Kasumi-1 (cell line): ENCODE results near the gene KRTAP2-2.
"Not testable (repeated sequence)": the region's sequence is repeated elsewhere in the genome, so short reads cannot be mapped to it uniquely, and the experiment has no call there.

ENCODE experiments used
- DNase-seq, 2 experiments: peaks; one replicate each; lab custom pipeline; 2025; lab: John Stamatoyannopoulos, UW

Gene KRTAP2-2

GRCh38 chr17:41064301-41064700, 9.3 kb upstream of the KRTAP2-2 start:
- DNase-seq = no peak

DNA sequence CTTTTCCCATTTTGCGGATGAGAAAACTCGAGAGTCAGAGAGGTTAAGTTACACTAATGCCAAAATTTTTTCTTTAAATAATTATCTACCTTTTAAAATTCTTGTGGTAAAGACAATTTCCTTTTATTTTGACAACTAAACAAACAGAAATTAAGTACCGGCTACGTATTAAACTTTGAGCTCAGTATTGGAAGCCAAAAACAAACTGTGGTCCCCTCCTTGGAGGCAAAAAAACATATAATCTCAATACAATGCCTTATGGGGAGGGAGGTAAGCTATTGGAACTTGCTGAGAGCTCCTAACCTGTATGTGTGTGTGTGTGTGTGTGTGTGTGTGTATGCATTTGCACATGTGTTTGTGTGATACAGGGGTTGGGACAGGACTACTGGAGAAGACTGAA, 8.4 kb upstream of the KRTAP2-2 start:
- DNase-seq = no peak

DNA sequence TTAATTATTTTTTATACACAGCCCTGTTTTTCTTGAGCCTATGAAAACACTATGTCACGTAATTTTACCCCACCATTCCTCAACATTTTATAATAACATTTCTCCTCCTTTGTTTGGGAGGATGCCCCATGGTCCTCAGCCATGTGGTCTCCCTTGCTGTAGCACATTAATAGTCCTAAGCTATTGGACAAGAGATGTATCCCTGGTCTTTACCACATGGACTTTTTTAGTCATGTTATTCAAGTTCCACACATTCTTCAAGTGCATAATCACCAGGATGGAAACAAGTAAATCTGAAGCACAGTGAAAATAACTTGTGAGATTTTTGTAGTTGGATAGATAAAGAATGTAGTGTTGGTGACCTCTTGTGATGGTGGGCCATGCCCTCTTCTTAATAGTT, 6.9 kb upstream of the KRTAP2-2 start:
- DNase-seq = no peak

DNA sequence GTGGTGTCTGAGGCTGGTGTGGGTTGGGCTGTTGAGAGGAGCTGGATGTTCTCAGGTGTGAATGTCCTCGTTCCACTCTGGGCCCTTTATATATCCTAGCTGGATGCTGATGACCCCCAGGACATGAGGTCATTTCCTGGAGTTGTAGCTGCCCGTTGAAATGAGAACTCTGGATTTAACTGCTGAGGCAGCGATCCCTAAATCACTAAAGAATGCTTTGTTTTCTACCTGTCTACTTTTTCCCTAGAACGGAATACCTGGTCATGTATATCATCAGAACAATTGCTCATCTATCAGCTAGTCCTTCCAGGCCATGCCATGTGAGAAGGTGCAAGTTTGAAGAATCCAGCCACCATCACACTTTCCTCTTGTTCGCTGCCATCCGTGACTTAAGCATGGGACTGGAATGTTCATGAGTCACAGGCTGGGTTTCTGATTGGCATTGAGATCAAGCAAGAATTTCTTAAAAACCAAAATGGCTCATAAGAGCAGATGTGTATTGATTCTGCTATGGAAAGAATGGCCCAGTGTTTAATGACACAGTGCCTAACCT, 5.1 kb upstream of the KRTAP2-2 start, which contains the start of gene KRTAP2-3:
Gene KRTAP2-3, minus strand, starts transcription at position 63 of the 553 bp plus-strand sequence. CDS start 64 bp downstream, outside the sequence.
- DNase-seq = no peak

DNA sequence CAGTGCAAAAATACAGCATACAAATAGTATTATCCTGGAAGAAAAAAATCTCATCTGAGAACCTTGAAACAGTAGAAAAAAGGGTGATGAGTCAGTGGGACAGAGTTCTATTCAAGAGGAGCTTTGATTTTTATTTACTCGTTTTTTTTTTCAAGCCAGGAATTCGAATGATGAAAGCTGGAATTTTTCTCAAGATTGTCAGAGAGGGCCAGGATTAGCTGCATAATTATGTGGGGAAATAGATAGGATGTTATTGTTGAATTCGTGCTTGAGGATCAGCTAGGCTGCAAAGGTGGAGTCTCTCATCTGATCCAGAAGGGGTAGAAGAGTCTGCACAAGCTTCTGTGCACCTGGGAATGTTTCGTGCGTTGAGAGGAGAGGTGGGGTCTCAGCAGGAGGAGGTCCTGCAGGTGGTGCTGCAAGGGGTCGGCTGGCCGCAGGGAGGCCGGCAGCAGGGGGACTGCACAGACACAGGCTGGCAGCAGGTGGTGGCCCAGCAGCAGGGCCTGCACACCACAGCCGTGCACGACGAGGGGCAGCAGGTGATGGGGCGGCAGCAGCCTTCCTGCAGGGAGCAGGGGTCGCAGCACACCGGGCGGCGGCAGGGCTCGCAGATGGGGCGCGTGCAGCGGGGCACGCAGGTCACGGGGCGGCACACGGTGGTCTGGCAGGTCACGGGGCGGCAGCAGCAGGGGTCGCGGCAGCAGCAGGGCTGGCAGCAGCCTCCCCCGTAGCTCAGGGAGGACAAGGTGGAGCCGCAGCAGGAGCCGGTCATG, 4.4 kb upstream of the KRTAP2-2 start:
- not testable (repeated sequence) for DNase-seq

DNA sequence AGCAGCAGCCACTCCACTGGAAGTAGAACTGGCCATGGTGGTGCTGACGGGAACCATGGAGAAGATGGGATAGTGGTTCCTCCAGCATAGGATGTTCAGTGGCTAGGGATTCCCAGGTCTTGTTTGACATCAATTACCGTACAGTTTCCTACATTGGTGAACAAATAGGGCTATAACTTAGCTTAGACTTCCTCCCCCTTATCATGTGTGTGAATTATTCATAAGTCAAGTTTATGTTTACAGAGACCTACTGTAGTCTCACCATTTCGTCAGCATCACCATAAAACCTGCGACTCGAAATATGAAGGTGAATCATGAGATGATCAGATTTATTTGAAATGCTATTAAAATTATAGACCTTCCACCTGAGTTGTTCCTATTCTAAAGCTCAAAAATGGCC, 3.7 kb upstream of the KRTAP2-2 start:
- DNase-seq = no peak

GRCh38 chr17:41057547-41057946, 2.5 kb upstream of the KRTAP2-2 start:
- no peak for DNase-seq

DNA sequence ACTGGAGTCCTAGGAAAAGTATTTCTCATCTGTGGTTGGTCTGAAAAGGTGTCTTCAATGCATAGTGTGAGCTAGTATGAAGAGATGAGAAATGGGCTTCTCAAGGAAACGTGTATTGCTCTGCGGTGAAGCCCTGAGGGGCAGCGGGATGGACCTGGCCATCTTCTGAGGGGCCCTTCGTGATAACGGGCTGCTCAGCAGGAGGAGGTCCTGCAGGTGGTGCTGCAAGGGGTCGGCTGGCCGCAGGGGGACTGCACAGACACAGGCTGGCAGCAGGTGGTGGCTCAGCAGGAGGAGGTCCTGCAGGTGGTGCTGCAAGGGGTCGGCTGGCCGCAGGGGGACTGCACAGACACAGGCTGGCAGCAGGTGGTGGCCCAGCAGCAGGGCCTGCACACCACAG, 474 bp downstream of the KRTAP2-2 start:
- DNase-seq = not testable (repeated sequence)

DNA sequence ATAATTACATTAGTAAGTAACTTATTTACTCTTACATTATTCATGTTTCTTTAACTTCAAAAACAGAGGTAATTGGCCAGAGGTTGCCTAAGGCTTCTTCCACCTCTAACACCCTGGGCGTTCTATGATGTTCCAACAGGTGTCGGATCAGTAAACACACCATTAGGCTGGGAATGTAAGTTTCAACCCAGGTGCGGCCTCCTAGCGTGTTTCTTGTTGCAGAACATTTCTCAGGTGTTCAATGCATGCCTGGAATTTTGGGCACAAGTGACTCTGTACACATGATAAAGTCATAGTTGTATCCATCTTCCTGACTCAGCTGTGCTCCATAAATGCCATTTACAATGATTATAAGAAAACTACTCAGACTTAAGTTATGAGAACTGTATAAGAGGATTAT, 1.0 kb downstream of the KRTAP2-2 start:
- no peak for DNase-seq

- no peak for DNase-seq
These were observed 2.5 kb downstream of the KRTAP2-2 start for GRCh38 chr17:41052566-41052965.

GRCh38 chr17:41049110-41049509, 5.9 kb downstream of the KRTAP2-2 start:
- DNase-seq = no peak

DNA sequence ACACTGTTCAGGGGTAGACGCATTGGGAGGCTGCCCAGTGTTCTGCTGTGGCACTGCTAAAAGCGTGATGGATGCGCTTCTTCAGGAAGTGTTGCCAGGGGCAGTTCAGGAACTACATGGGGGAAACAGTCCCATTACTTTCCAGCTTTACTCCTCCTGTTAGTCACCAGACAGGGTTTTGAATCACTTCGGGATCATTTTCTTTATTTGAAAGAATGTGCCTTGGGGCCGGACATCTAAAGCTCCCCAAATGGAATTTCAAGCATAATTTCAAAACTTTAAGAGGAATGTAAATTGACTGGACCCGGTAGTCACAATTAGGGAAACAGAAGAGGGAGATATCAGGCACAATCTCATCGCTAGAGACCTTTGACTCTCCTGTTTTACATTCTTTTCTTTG, 6.6 kb downstream of the KRTAP2-2 start:
- no peak for DNase-seq

- not testable (repeated sequence) for DNase-seq
These were observed 8.1 kb downstream of the KRTAP2-2 start, which contains the start of gene KRTAP2-1 for GRCh38 chr17:41046735-41047465. KRTAP2-1 (minus strand) TSS chr17:41047316; CDS start chr17:41047267, 49 bp downstream.

DNA sequence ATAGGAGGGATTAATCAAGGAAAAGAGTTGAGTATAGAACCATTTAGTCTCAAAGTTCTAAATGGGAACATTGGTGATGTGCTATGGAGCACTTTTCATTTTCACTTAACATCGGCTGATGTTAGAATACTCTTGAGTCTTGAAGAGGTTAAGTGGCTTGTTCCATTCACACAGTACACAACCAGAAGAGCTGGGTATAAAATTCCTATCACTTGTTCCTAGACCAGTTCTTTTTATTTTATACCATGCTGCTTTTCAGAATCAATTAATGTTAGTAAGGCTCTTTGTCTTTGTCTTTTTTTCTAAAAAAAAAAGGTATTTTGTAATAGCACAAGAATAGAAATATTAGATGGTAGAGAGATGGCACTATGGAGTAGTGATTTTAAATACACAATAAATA, 12.1 kb downstream of the KRTAP2-2 start:
- no peak for DNase-seq

DNA sequence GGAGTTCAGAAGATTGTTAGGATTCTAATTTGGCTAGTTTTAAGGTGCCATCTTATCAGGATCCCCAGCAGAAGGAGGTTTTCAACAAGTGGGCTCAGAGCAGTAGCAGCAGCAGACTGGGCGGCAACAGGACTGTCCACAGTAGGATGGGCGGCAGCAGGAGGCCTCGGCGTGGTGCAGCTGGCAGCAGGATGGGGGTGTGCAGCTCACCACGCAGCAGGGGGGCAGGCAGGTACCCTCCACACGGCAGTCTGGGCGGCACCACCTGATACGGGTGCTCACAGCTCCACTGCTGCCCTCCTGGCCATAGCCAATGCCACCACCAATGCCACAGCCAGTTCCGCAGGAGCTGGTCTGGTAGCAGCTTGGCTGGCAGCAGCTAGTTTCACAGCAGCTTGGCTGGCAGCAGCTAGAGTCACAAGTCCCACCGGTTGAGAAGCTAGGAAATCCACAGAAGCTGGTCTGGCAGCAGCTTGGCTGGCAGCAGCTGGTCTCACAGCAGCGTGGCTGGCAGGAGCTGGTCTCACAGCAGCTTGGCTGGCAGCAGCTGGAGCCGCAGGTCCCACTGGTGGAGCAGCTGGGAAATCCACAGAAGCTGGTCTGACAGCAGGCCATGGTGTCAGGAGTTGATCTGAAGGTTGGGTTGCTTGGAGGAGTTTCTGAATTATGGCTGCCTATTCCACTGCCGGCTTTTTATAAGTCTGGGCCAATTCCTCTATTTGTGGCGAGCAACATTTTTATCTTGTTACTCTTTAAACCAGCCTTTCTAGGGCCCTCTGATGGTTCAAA, 14.1 kb downstream of the KRTAP2-2 start, which contains the start of gene KRTAP1-1:
Gene KRTAP1-1, minus strand, starts transcription at position 668 of the 789 bp plus-strand sequence. Its CDS starts 53 bp downstream, at position 615.
- not testable (repeated sequence) for DNase-seq

GRCh38 chr17:41037853-41038350, 17.1 kb downstream of the KRTAP2-2 start:
- no peak for DNase-seq

DNA sequence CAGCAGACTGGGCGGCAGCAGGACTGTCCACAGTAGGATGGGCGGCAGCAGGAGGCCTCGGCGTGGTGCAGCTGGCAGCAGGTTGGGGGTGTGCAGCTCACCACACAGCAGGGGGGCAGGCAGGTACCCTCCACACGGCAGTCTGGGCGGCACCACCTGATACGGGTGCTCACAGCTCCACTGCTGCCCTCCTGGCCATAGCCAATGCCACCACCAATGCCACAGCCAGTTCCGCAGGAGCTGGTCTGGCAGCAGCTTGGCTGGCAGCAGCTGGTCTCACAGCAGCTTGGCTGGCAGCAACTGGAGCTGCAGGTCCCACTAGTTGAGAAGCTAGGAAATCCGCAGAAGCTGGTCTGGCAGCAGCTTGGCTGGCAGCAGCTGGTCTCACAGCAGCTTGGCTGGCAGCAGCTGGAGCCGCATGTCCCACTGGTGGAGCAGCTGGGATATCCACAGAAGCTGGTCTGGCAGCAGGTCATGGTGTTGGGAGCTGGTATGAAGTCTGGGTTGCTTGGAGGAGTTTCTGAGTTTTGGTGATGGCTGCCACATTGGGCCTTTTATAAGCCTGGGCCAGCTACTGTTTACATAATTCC, 20.6 kb downstream of the KRTAP2-2 start, which contains the start of gene KRTAP1-3:
Gene KRTAP1-3, minus strand, starts transcription at position 529 of the 590 bp plus-strand sequence. Its CDS starts 53 bp downstream, at position 476.
- DNase-seq = not testable (repeated sequence)

GRCh38 chr17:41029633-41030245, 25.3 kb downstream of the KRTAP2-2 start, which contains the start of gene KRTAP1-4:
KRTAP1-4 (minus strand) TSS chr17:41030195; CDS start chr17:41030078, 117 bp downstream.
- DNase-seq = no peak

DNA sequence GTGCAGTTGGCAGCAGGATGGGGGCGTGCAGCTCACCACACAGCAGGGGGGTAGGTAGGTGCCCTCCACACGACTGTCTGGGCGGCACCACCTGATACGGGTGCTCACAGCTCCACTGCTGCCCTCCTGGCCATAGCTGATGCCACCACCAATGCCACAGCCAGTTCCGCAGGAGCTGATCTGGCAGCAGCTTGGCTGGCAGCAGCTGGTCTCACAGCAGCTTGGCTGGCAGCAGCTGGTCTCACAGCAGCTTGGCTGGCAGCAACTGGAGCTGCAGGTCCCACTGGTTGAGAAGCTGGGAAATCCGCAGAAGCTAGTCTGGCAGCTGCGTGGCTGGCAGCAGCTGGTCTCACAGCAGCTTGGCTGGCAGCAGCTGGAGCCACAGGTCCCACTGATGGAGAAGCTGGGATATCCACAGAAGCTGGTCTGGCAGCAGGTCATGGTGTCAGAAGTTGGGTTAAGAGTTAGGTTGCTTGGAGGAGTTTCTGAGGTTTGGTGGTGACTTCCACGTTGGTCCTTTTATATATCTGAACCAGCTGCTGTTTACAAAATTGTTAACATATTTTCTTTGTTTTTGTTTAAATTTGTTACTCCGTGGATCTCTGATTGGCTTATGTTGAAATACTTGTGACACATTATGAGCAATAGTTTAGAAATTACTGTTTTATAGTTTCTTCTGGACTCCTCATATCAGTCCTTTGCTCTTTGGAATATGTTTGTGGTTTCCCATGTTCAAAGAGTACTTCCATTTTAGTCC, 28.1 kb downstream of the KRTAP2-2 start, which contains the start of gene KRTAP1-5:
Gene KRTAP1-5, minus strand, starts transcription at position 494 of the 757 bp plus-strand sequence. Its CDS starts 53 bp downstream, at position 441.
- DNase-seq = no peak

DNA sequence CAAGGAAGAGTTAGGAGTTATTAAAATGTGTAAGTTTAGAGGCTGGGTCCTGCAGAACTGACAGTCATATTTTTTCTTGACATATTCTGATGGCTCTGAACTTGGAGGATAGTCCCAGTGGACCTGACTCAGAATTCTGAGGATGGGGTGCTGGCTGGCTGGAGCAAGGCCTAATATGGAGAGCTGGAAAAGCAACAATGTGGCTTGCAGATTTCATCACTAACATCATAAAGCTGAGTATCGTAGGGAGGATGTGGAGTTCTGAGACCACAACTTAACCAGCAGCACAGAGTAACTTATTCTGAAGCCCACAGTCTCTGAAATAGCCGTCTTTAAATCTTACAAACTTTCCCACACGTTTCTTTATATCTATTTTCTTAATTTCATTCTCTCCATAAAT, 30.3 kb downstream of the KRTAP2-2 start:
- no peak for DNase-seq
